ENCODE measurements around the gene ZNHIT2. TPM values are rescaled to one million over a fixed set of nuclear protein-coding genes. Genes with fewer than 3 reads are reported as not detected.

Gene ZNHIT2
- polyA plus RNA-seq, 1 donor (not counting 4 experiments of a cell fraction or from before 2014, with no cell fraction given) = 2.6 TPM

DNA sequence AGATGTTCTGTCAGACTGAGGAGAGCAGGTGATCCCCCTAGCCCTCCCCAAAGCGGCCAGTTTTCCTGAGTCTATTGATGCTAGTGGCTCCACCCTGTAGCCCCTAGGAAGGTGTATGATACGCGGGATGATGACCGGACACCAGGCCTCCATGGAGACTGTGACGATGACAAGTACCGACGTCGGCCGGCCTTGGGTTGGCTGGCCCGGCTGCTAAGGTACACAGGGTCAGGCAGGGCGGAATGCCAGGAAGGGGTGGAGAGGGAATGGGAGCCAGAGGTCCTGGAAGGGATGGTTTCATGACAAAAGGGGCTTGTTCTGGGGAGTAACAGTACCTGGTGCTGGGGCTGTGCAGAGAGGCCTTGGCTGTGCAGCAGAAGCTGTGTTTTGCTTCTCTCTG lies 30.3 kb downstream of the ZNHIT2 start:
- no peak for FAIRE-seq
- Histone ChIP-seq H3K36me3 (ENCODE audit: control insufficient read depth in 2 of 2, extremely low read depth in 1 of 2, insufficient read depth in 2 of 2, low read length in 2 of 2) (peaks cover 19 to 28% of the 10 kb centered on the region in 2 experiments), H3K79me2 (ENCODE audit: control insufficient read depth, insufficient read depth, low read length) (peaks cover 29% of the 10 kb centered on the region), H3K9me3 (ENCODE audit: control insufficient read depth, low read depth, low read length) (no peaks in the 10 kb centered on the region), H3K9ac (ENCODE audit: control insufficient read depth, extremely low read depth, insufficient read depth, low read length) (no peak overlapping the region), H3K4me2 (ENCODE audit: control insufficient read depth, extremely low read depth, insufficient read depth, low read depth, low read length) (no peak overlapping the region), H3K4me1 (ENCODE audit: control insufficient read depth, extremely low read depth, insufficient read depth, low read length) (peaks cover 15% of the 10 kb centered on the region), H3K4me3 (ENCODE audit: control insufficient read depth in 2 of 3, extremely low read depth in 1 of 3, insufficient read depth in 2 of 3, low read depth in 1 of 3, low read length in 3 of 3) (no peak overlapping the region), H3K27me3 (ENCODE audit: control insufficient read depth, extremely low read depth, insufficient read depth, low read length) (no peaks in the 10 kb centered on the region), H2AFZ (ENCODE audit: control insufficient read depth, low read length) (no peak overlapping the region), H3K27ac (ENCODE audit: control insufficient read depth, insufficient read depth, low read length) (no peak overlapping the region), H3K9me1 (ENCODE audit: control insufficient read depth, extremely low read depth, insufficient read depth, low read length) (no peaks in the 10 kb centered on the region), H4K20me1 (ENCODE audit: control insufficient read depth, extremely low read depth, insufficient read depth, low read length) (no peaks in the 10 kb centered on the region)
- TF ChIP-seq, protein P1, sequence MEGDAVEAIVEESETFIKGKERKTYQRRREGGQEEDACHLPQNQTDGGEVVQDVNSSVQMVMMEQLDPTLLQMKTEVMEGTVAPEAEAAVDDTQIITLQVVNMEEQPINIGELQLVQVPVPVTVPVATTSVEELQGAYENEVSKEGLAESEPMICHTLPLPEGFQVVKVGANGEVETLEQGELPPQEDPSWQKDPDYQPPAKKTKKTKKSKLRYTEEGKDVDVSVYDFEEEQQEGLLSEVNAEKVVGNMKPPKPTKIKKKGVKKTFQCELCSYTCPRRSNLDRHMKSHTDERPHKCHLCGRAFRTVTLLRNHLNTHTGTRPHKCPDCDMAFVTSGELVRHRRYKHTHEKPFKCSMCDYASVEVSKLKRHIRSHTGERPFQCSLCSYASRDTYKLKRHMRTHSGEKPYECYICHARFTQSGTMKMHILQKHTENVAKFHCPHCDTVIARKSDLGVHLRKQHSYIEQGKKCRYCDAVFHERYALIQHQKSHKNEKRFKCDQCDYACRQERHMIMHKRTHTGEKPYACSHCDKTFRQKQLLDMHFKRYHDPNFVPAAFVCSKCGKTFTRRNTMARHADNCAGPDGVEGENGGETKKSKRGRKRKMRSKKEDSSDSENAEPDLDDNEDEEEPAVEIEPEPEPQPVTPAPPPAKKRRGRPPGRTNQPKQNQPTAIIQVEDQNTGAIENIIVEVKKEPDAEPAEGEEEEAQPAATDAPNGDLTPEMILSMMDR (optimal IDR thresholded peaks at IDR 0.05 in 1 of 3, IDR thresholded peaks at IDR 0.05 in 1 of 3, conservative IDR thresholded peaks at IDR 0.05 in 1 of 3; ENCODE audit: extremely low read depth in 1 of 3, insufficient read depth in 2 of 3, low read length in 3 of 3) = no peak
- TF ChIP-seq EZH2 (IDR thresholded peaks at IDR 0.05; ENCODE audit: low read length) = no peak
- DNase-seq (ENCODE audit: low read depth, low spot score) = no peak
- dilution Hi-C loops (cut with MboI; ENCODE audit: extremely low pct_ligation_motif_present, low sequenced_read_pairs) = no loop called here

GRCh38 chr11:65086809-65087208 lies 30.7 kb downstream of the ZNHIT2 start:
- Histone ChIP-seq H3K79me2 (ENCODE audit: control insufficient read depth, insufficient read depth, low read length) (peaks cover 33% of the 10 kb centered on the region), H3K27ac (ENCODE audit: control insufficient read depth, insufficient read depth, low read length) (no peak overlapping the region), H3K27me3 (ENCODE audit: control insufficient read depth, extremely low read depth, insufficient read depth, low read length) (no peaks in the 10 kb centered on the region), H3K9ac (ENCODE audit: control insufficient read depth, extremely low read depth, insufficient read depth, low read length) (no peak overlapping the region), H3K9me1 (ENCODE audit: control insufficient read depth, extremely low read depth, insufficient read depth, low read length) (no peaks in the 10 kb centered on the region), H3K36me3 (ENCODE audit: control insufficient read depth in 2 of 2, extremely low read depth in 1 of 2, insufficient read depth in 2 of 2, low read length in 2 of 2) (peaks cover 19 to 28% of the 10 kb centered on the region in 2 experiments), H3K4me1 (ENCODE audit: control insufficient read depth, extremely low read depth, insufficient read depth, low read length) (peaks cover 19% of the 10 kb centered on the region), H4K20me1 (ENCODE audit: control insufficient read depth, extremely low read depth, insufficient read depth, low read length) (no peaks in the 10 kb centered on the region), H3K4me3 (ENCODE audit: control insufficient read depth in 2 of 3, extremely low read depth in 1 of 3, insufficient read depth in 2 of 3, low read depth in 1 of 3, low read length in 3 of 3) (no peak overlapping the region), H3K4me2 (ENCODE audit: control insufficient read depth, extremely low read depth, insufficient read depth, low read depth, low read length) (no peak overlapping the region), H2AFZ (ENCODE audit: control insufficient read depth, low read length) (no peak overlapping the region), H3K9me3 (ENCODE audit: control insufficient read depth, low read depth, low read length) (no peaks in the 10 kb centered on the region)
- DNase-seq (ENCODE audit: low read depth, low spot score) (no peak), FAIRE-seq (no peak)
- dilution Hi-C loops (cut with MboI; ENCODE audit: extremely low pct_ligation_motif_present, low sequenced_read_pairs) = no loop called here
- no peak for TF ChIP-seq EZH2 (IDR thresholded peaks at IDR 0.05; ENCODE audit: low read length)
- TF ChIP-seq, protein P1 (optimal IDR thresholded peaks at IDR 0.05 in 1 of 3, IDR thresholded peaks at IDR 0.05 in 1 of 3, conservative IDR thresholded peaks at IDR 0.05 in 1 of 3; ENCODE audit: extremely low read depth in 1 of 3, insufficient read depth in 2 of 3, low read length in 3 of 3) = no peak
